Measurements from ENCODE around the gene MVD.

MVD gene

DNA sequence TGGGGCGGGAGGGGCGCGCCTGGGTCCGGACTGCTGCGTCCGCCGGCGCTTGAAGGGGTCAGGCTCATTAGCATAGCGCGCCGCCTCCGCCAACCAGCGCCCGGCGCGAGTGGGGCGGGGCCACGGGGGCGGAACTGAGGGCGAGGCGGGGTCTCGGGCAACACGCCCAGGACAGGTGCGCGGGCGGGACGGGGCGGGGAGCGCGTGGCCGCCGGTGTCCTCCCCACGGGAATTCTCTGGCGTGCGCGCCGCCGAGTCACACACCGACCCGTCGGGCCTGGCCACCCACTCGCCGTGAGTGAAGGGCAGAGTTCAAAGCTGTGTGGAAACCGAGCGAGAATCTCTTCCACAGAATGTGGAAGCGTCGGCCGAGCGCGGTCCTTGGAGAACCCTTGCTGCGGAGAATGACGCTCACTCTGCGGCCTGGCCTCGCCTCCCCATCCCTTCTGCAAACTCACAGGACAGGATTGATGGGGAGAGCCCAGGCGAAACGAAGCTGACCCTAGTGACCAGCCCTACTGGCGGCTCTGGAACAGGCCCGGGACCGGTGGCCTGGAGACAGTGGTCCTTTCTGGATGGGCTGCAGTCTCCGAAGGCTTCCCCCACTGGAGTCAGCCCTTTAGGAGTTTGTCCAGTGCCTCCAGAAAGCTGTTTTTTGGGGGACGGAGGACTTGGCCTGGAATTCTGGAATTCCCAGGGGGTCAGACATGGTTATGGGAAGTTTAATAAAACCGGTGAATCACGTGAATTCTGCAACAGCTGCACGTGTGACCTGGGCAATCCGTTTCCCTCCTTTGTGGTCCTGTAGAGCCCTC lies 23.8 kb upstream of the MVD start, which contains the start of gene SNAI3:
SNAI3 (minus strand) TSS at position 69 of the 815 bp plus-strand sequence. CDS start 101 bp downstream, outside the sequence.
- TF ChIP-seq, protein P1, sequence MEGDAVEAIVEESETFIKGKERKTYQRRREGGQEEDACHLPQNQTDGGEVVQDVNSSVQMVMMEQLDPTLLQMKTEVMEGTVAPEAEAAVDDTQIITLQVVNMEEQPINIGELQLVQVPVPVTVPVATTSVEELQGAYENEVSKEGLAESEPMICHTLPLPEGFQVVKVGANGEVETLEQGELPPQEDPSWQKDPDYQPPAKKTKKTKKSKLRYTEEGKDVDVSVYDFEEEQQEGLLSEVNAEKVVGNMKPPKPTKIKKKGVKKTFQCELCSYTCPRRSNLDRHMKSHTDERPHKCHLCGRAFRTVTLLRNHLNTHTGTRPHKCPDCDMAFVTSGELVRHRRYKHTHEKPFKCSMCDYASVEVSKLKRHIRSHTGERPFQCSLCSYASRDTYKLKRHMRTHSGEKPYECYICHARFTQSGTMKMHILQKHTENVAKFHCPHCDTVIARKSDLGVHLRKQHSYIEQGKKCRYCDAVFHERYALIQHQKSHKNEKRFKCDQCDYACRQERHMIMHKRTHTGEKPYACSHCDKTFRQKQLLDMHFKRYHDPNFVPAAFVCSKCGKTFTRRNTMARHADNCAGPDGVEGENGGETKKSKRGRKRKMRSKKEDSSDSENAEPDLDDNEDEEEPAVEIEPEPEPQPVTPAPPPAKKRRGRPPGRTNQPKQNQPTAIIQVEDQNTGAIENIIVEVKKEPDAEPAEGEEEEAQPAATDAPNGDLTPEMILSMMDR (IDR thresholded peaks at IDR 0.05; ENCODE audit: borderline replicate concordance, insufficient read depth, low read depth, low read length) = no peak
- peak within 1 kb of the TSS; percentile 65 for H3K4me3 ChIP-seq (ENCODE audit: low read depth, low read length)

DNA sequence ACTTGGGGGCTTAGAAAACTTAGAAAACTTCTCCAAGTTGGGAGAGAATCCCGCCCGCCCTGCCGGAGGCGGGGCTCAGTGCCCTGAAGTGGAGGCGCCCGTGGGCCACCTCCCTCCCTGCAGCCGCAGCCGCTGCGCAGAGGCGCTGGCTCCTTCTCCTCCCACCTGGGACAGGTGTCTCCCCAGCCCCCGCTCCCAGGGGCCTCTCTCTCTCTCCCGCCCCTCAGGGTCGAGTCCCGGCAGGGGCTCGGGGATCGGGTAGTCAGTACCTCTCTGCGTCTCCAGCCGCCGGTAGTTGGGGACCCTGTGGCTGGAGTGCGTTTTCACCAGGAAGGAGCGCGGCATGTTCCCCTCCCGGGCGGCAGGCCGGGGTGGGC lies 23.2 kb upstream of the MVD start:
- TF ChIP-seq, protein P1 (IDR thresholded peaks at IDR 0.05; ENCODE audit: borderline replicate concordance, insufficient read depth, low read depth, low read length) = no peak
- H3K4me3 ChIP-seq (ENCODE audit: low read depth, low read length) = peak overlapping the region; percentile 65

DNA sequence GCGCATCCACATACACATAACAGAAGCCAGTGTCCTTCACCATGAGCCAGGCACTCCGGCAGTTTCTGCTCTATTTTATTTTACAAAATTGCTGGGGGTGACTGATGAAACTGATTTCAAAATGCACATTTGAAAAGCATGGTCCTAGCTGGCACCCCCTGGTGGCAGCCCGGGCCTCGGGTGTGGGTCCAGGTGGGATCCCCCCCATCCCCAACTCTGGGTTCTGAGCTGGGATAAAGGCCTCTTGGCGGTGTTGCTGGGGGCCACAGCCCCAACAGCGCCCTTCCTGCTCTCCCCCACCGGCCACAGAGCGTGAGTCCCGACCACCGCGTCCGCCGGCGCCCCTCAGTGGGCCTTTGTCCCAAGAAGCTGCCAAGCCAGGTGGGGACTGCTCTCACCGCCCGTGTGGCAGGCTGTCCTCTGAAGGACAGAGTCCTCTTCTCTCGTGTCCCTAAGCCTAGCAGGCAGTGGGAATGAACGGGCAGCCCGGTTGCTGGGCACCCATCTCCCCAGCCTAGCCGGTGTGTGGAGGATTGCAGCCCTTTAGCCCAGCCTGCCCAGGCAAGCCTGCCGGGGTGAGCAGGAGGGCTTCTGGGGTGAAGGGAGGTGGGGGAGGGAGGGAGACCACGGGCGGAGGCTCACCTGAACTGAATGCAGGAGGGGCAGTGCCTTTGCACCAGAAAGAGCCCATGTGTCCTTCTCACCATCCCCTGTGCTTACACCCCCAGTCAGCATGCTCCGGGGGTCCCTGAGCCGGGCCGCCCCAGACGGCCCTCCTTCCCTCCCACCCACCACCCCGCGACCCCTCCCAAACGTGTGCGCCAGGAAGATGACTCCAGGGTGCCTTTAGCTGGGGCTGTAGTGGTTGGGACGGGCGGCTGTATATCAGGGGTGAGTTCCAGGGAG lies 22.5 kb upstream of the MVD start:
- H3K4me3 ChIP-seq (ENCODE audit: low read depth, low read length) = peak overlapping the region; percentile 65
- TF ChIP-seq, protein P1 (IDR thresholded peaks at IDR 0.05; ENCODE audit: borderline replicate concordance, insufficient read depth, low read depth, low read length) = peak; percentile 68

DNA sequence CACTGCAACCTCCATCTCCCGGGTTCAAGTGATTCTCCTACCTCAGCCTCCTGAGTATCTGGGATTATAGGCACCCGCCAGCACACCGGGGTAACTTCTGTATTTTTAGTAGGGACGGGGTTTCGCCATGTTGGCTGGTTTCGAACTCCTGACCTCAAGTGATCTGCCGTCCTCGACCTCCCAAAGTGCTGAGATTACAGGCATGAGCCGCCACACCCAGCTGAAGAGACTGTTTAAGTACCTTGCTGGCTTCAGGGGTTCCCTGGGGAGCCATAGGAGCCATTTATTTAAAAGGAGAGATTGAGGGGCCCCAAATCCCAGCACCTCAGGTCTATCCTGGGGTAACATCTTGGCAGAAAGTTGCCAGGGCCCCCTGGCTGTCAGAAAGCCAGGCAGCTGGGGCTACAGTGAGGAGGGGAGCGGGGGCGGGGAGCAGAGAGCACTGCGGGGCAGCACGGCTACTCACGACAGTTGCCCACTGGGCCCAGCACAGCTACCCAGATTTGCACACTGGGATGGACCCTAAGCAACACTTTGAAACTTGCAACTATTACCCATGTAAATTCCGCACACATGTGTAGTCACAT lies 21.8 kb upstream of the MVD start:
- TF ChIP-seq, protein P1 (IDR thresholded peaks at IDR 0.05; ENCODE audit: borderline replicate concordance, insufficient read depth, low read depth, low read length) = no peak
- no peak overlapping the region for H3K4me3 ChIP-seq (ENCODE audit: low read depth, low read length)

DNA sequence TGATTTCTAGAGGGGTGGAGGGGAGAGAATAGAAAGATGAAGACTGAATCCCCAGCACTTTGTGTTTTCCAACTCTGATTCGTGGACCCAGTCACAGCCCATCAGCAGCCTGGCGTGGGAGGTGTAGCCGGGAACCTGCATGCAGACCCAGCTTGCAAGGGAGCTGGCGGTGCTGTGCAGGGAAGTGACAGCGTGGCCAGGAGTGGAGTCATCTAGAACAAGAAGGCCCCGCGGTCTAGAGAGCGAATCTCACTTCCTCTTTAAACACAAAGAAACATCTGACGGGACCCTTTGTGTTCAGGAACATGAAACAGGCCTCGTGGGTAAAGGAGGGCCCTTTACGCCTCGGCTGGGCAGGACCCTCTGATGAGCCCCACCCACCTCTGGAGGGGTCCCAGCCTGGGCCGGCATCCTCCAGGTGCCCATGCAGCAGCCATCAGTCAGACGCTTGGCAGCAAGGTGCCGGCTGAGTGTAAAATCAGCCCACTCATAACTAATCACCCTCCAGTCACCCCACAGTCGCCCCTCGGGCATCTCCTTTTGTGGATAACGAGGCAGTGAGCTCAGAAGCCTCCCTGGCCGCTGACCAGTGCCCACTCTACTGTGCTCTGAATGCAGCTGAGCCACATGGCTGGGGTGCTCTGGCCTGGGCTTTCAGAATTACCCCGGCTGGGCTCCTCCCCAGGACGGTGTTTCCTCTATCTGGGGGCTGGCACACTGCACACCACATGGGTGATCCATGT lies 19.0 kb upstream of the MVD start:
- TF ChIP-seq, protein P1 (IDR thresholded peaks at IDR 0.05; ENCODE audit: borderline replicate concordance, insufficient read depth, low read depth, low read length) = no peak
- peak overlapping the region; percentile 35 for H3K4me3 ChIP-seq (ENCODE audit: low read depth, low read length)

DNA sequence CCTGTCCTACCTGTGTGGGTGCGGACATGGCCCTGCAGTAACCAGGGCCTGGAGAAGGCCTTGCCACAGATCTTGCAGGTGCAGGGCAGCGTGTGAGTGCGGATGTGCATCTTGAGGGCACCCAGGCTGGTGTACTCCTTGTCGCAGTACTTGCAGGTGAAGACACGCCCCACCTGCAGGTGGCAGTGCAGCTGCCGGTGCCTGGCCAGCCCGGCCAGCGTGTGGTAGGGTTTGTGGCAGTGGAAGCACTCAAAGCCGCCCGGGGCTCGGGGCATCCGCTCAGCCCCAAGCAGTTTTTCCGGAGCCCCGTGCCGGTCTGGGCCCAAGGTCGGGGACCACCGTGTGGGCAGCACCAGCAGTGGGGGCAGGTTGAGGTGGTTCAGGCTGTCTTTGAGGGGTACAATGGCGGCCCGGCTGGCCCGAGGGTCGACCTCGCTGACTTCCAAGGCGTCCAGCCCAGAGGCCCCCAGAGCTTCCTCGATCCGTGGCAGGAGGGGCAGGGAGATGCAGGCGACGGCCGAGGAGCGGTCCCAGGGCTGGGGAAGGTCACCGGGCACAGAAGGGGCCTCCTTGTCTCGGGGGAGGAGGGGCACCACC lies 18.3 kb upstream of the MVD start:
- TF ChIP-seq, protein P1 (IDR thresholded peaks at IDR 0.05; ENCODE audit: borderline replicate concordance, insufficient read depth, low read depth, low read length) = peak; percentile 83
- H3K4me3 ChIP-seq (ENCODE audit: low read depth, low read length) = peak overlapping the region; percentile 34

All from GM12875 (cell line).